SK-N-SH (cell line): Measurements from ENCODE around the gene TBX21. TPM values are rescaled to one million over a fixed set of nuclear protein-coding genes. Genes with fewer than 3 reads are reported as not detected.

ENCODE experiments used
- CTCF ChIA-PET: fragments of 300-600, 350-600 bp; formaldehyde crosslinking; extraction: SDS; loops from one replicate; lab custom pipeline; 2021; lab: Yijun Ruan, JAX
- POLR2A ChIA-PET: fragments of 350-600 bp; sonication (Branson Sonifier 250); formaldehyde crosslinking; extraction: SDS; loops from one replicate; lab custom pipeline; 2020; ENCODE audit warnings: antibody characterized with exemption, inconsistent platforms; lab: Yijun Ruan, JAX
- DNase-seq: peaks from one replicate; pipeline ENCODE4 v3.0.0; 2012
- H2AFZ ChIP-seq: fragments of 200-600 bp; sonication (generic); 2 replicates; pipeline ENCODE4 v1.8.1; 2016; ENCODE audit warnings: antibody characterized with exemption, mild to moderate bottlenecking, low read depth
- H3F3A ChIP-seq: fragments of 200-600 bp; sonication (generic); replicated peaks from 2 replicates; pipeline ENCODE3; 2016; ENCODE audit warnings: antibody characterized with exemption, mild to moderate bottlenecking; ENCODE audit not compliant: insufficient read depth
- H3K27ac ChIP-seq, 2 experiments: fragments of 200-500 bp in 1 of 2; fragments of 200-600 bp in 1 of 2; sonication (Bioruptor generic) in 1 of 2; sonication (generic), shearing (Covaris generic) in 1 of 2; 2 replicates each; pipeline versions ENCODE4 v1.5.1 to v1.6.1; 2014 to 2016; ENCODE audit warnings: low read depth in 2 of 2, inconsistent platforms in 1 of 2, low read length in 1 of 2, mild to moderate bottlenecking in 1 of 2, mixed read lengths in 1 of 2
- H3K27me3 ChIP-seq: fragments of 200-600 bp; sonication (generic), shearing (Covaris generic); 2 replicates; pipeline ENCODE4 v1.6.1; 2016; ENCODE audit warnings: mixed run types; ENCODE audit not compliant: insufficient read depth
- H3K36me3 ChIP-seq, 2 experiments: fragments of 200-500 bp in 1 of 2; fragments of 200-600 bp in 1 of 2; sonication (Bioruptor generic) in 1 of 2; sonication (generic) in 1 of 2; replicated peaks in 1 of 2; 2 replicates each; pipeline versions ENCODE3 to v1.5.1; 2014 to 2016; ENCODE audit warnings: low read length in 1 of 2, mild to moderate bottlenecking in 1 of 2; ENCODE audit not compliant: insufficient read depth in 2 of 2, control insufficient read depth in 1 of 2
- H3K4me1 ChIP-seq, 2 experiments: fragments of 200-500 bp in 1 of 2; fragments of 200-600 bp in 1 of 2; sonication (Bioruptor generic) in 1 of 2; sonication (generic), shearing (Covaris generic) in 1 of 2; 2 replicates each; pipeline versions ENCODE4 v1.5.1 to v1.6.1; 2014 to 2016; ENCODE audit warnings: low read depth in 1 of 2, low read length in 1 of 2, mixed run types in 1 of 2; ENCODE audit not compliant: insufficient read depth in 2 of 2, control insufficient read depth in 1 of 2
- H3K4me2 ChIP-seq: fragments of 200-600 bp; sonication (generic), shearing (Covaris generic); 2 replicates; pipeline ENCODE4 v1.6.1; 2017; ENCODE audit warnings: mixed run types
- H3K4me3 ChIP-seq, 2 experiments: fragments of 200-500 bp in 1 of 2; fragments of 200-600 bp in 1 of 2; sonication (Bioruptor generic) in 1 of 2; sonication (generic), shearing (Covaris generic) in 1 of 2; 2 replicates each; pipeline versions ENCODE4 v1.5.1 to v1.8.1; 2014 to 2016; ENCODE audit warnings: low read depth in 2 of 2, inconsistent platforms in 1 of 2, low read length in 1 of 2, mild to moderate bottlenecking in 1 of 2, mixed read lengths in 1 of 2, moderate library complexity in 1 of 2
- H3K79me2 ChIP-seq: fragments of 200-600 bp; sonication (generic); 2 replicates; pipeline ENCODE4 v1.8.1; 2017; ENCODE audit warnings: mild to moderate bottlenecking; ENCODE audit not compliant: insufficient read depth
- H3K9ac ChIP-seq: fragments of 200-600 bp; sonication (generic); 2 replicates; pipeline ENCODE4 v1.6.1; 2017; ENCODE audit warnings: mixed run types
- H3K9me2 ChIP-seq: fragments of 200-600 bp; sonication (generic); 2 replicates; pipeline ENCODE4 v1.6.1; 2017; ENCODE audit warnings: mixed run types
- H3K9me3 ChIP-seq: fragments of 200-600 bp; sonication (generic); 2 replicates; pipeline ENCODE4 v1.6.1; 2017; ENCODE audit warnings: mixed run types, mild to moderate bottlenecking, moderate library complexity
- H4K20me1 ChIP-seq: fragments of 200-600 bp; sonication (generic); 2 replicates; pipeline ENCODE4 v1.6.1; 2017; ENCODE audit warnings: mild to moderate bottlenecking, mixed run types; ENCODE audit not compliant: insufficient read depth
- ELF1 ChIP-seq: IDR thresholded peaks from 2 replicates; pipeline ENCODE4 v1.4.0; 2012
- EZH2phosphoT487 ChIP-seq: fragments of 200-600 bp; sonication (generic); IDR thresholded peaks from 2 replicates; pipeline ENCODE4 v1.6.1; 2017; ENCODE audit warnings: low read depth, mixed run types, mild to moderate bottlenecking, antibody characterized with exemption, moderate library complexity, borderline replicate concordance
- FOXM1 ChIP-seq: IDR thresholded peaks from 2 replicates; pipeline ENCODE4 v1.4.0; 2012; ENCODE audit warnings: low read depth, mild to moderate bottlenecking
- GABPA ChIP-seq: IDR thresholded peaks from 2 replicates; pipeline ENCODE4 v1.4.0; 2012; ENCODE audit warnings: low read depth, mild to moderate bottlenecking
- GATA2 ChIP-seq: sonication (generic); formaldehyde crosslinking; IDR thresholded peaks from 2 replicates; pipeline ENCODE4 v1.5.0; 2020; ENCODE audit warnings: mild to moderate bottlenecking, missing genetic modification reagents
- JUND ChIP-seq: IDR thresholded peaks from 2 replicates; pipeline ENCODE4 v1.4.0; 2012
- MEF2A ChIP-seq: IDR thresholded peaks from 2 replicates; pipeline ENCODE4 v1.4.0; 2012; ENCODE audit warnings: low read depth, borderline replicate concordance
- NFIC ChIP-seq: IDR thresholded peaks from 2 replicates; pipeline ENCODE4 v1.4.0; 2012; ENCODE audit warnings: borderline replicate concordance
- NRF1 ChIP-seq: IDR thresholded peaks from 2 replicates; pipeline ENCODE4 v1.6.1; 2012; ENCODE audit warnings: low read depth, mild to moderate bottlenecking, low read length
- RCOR1 ChIP-seq: fragments of 150-350 bp; IDR thresholded peaks from 2 replicates; pipeline ENCODE4 v1.6.1; 2017; ENCODE audit warnings: antibody characterized with exemption, low read length
- RXRA ChIP-seq: IDR thresholded peaks from 2 replicates; pipeline ENCODE4 v1.4.0; 2012; ENCODE audit warnings: low read depth, mild to moderate bottlenecking, borderline replicate concordance
- SIN3A ChIP-seq: IDR thresholded peaks from 2 replicates; pipeline ENCODE4 v1.6.1; 2012; ENCODE audit warnings: low read depth, mild to moderate bottlenecking, low read length, moderate library complexity, borderline replicate concordance
- SMC3 ChIP-seq: IDR thresholded peaks from 2 replicates; pipeline ENCODE4 v1.6.1; 2012; ENCODE audit warnings: low read depth, low read length, improper control_type of control experiment
- TEAD4 ChIP-seq: IDR thresholded peaks from 2 replicates; pipeline ENCODE4 v1.4.0; 2012; ENCODE audit warnings: mild to moderate bottlenecking, borderline replicate concordance; ENCODE audit not compliant: insufficient read depth
- WGBS: methylation state at CpG from one replicate; pipeline ENCODE4 v1.1.6; 2017; ENCODE audit warnings: low lambda C conversion rate; 5-methylcytosine and 5-hydroxymethylcytosine counted together
- polyA plus RNA-seq, 3 experiments: library from polyadenylated mRNA; depleted of rRNA; stranded (reverse); fragments of >200 nt; gene quantifications; 2 replicates each; pipeline ENCODE4 v1.2.3, GENCODE V29; 2012
- TF ChIP-seq, protein P1 (sequence below): IDR thresholded peaks from 2 replicates; pipeline ENCODE4; 2012
- TF ChIP-seq, protein P2 (sequence below): IDR thresholded peaks from 2 replicates; pipeline ENCODE4 v1.6.1; 2012; ENCODE audit warnings: mild to moderate bottlenecking, low read depth, low read length, moderate library complexity

TBX21 gene
- polyA plus RNA-seq, 1 of the 3 experiments (the other 2 are of a cell fraction), result not detected

DNA sequence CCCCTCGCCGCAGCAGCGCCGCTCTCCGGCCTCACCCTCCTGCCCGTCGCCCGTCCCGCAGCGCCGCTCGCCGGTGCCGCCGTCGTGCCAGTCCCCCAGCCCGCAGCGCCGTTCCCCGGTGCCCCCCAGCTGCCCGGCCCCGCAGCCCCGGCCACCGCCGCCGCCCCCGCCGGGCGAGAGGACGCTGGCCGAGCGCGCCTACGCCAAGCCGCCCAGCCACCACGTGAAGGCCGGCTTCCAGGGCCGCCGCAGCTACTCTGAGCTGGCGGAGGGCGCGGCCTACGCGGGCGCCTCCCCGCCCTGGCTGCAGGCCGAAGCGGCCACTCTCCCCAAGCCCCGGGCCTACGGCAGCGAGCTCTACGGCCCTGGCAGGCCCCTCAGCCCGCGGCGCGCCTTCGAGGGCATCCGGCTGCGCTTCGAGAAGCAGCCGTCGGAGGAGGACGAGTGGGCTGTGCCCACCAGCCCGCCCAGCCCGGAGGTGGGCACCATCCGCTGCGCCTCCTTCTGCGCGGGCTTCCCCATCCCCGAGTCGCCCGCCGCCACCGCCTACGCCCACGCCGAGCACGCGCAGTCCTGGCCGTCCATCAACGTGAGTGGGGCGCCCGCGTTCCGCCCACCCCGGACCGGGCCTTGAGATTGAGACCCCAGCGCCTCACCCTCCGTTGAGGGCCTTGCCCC is 24.0 kb upstream of the TBX21 start:
- Histone ChIP-seq H3K4me3 (no peak overlapping the region), H3F3A (no peaks in the 10 kb centered on the region), H3K9me3 (no peaks in the 10 kb centered on the region), H2AFZ (no peak overlapping the region), H3K9me2 (no peaks in the 10 kb centered on the region), H3K9ac (no peak overlapping the region), H3K4me1 (peaks cover 0 to 4% of the 10 kb centered on the region in 2 experiments; a peak in 2 of 4 replicates), H3K27ac (no peak overlapping the region), H3K27me3 (peaks cover 15% of the 10 kb centered on the region), H3K36me3 (peaks cover 0 to 21% of the 10 kb centered on the region in 2 experiments), H3K4me2 (no peak overlapping the region), H3K79me2 (no peaks in the 10 kb centered on the region), H4K20me1 (peaks cover 18% of the 10 kb centered on the region; the same call in 1 of the 2 replicates)
- TF ChIP-seq RCOR1, result no peak
- TF ChIP-seq EZH2phosphoT487, result no peak
- no peak for TF ChIP-seq MEF2A
- no peak for TF ChIP-seq RXRA
- no peak for TF ChIP-seq TEAD4
- TF ChIP-seq FOXM1, result no peak
- TF ChIP-seq ELF1, result no peak
- TF ChIP-seq GABPA, result no peak
- no peak for TF ChIP-seq SMC3
- TF ChIP-seq, protein P1, sequence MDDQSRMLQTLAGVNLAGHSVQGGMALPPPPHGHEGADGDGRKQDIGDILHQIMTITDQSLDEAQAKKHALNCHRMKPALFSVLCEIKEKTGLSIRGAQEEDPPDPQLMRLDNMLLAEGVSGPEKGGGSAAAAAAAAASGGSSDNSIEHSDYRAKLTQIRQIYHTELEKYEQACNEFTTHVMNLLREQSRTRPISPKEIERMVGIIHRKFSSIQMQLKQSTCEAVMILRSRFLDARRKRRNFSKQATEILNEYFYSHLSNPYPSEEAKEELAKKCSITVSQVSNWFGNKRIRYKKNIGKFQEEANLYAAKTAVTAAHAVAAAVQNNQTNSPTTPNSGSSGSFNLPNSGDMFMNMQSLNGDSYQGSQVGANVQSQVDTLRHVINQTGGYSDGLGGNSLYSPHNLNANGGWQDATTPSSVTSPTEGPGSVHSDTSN, result no peak
- TF ChIP-seq NFIC, result no peak
- TF ChIP-seq JUND, result no peak
- no peak for TF ChIP-seq GATA2
- TF ChIP-seq NRF1, result no peak
- TF ChIP-seq, protein P2, sequence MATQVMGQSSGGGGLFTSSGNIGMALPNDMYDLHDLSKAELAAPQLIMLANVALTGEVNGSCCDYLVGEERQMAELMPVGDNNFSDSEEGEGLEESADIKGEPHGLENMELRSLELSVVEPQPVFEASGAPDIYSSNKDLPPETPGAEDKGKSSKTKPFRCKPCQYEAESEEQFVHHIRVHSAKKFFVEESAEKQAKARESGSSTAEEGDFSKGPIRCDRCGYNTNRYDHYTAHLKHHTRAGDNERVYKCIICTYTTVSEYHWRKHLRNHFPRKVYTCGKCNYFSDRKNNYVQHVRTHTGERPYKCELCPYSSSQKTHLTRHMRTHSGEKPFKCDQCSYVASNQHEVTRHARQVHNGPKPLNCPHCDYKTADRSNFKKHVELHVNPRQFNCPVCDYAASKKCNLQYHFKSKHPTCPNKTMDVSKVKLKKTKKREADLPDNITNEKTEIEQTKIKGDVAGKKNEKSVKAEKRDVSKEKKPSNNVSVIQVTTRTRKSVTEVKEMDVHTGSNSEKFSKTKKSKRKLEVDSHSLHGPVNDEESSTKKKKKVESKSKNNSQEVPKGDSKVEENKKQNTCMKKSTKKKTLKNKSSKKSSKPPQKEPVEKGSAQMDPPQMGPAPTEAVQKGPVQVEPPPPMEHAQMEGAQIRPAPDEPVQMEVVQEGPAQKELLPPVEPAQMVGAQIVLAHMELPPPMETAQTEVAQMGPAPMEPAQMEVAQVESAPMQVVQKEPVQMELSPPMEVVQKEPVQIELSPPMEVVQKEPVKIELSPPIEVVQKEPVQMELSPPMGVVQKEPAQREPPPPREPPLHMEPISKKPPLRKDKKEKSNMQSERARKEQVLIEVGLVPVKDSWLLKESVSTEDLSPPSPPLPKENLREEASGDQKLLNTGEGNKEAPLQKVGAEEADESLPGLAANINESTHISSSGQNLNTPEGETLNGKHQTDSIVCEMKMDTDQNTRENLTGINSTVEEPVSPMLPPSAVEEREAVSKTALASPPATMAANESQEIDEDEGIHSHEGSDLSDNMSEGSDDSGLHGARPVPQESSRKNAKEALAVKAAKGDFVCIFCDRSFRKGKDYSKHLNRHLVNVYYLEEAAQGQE, result no peak
- no peak for TF ChIP-seq SIN3A
- ChIA-PET CTCF (interaction anchor here (1.0 to 14.7 kb wide), 5 partner anchors 10 to 45 kb away, joined by 3 to 195 read pairs (median 4); partner anchors contain the start of gene TBKBP1), POLR2A (no interaction called here)
- 96% methylated on average over 73 of the region's 89 CpGs for WGBS
- no peak for DNase-seq
